NCI-H146 treated with DMSO at 0.1 percent for 48 hours (cell line): Measurements from ENCODE around the gene KLLN.
"Not testable (repeated sequence)": the region's sequence is repeated elsewhere in the genome, so short reads cannot be mapped to it uniquely, and the experiment has no call there.

Experiments used
- DNase-seq: peaks from one replicate; lab custom pipeline; 2025; ENCODE audit not compliant: unreplicated experiment; lab: John Stamatoyannopoulos, UW

KLLN gene, protein sequence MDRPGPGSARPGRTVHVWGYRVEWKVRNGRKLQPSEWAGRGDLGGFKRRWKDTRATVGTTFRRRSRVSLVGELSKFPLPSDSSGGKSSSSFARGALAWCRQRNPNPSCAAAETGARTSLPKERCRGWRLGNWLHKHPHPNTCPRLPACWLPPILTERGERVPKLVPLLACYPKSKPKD

DNA sequence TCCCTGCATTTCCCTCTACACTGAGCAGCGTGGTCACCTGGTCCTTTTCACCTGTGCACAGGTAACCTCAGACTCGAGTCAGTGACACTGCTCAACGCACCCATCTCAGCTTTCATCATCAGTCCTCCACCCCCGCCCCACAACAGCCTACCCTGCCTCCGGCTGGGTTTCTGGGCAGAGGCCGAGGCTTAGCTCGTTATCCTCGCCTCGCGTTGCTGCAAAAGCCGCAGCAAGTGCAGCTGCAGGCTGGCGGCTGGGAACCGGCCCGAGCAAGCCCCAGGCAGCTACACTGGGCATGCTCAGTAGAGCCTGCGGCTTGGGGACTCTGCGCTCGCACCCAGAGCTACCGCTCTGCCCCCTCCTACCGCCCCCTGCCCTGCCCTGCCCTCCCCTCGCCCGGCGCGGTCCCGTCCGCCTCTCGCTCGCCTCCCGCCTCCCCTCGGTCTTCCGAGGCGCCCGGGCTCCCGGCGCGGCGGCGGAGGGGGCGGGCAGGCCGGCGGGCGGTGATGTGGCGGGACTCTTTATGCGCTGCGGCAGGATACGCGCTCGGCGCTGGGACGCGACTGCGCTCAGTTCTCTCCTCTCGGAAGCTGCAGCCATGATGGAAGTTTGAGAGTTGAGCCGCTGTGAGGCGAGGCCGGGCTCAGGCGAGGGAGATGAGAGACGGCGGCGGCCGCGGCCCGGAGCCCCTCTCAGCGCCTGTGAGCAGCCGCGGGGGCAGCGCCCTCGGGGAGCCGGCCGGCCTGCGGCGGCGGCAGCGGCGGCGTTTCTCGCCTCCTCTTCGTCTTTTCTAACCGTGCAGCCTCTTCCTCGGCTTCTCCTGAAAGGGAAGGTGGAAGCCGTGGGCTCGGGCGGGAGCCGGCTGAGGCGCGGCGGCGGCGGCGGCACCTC is at the start of gene KLLN, which contains the start of gene PTEN:
Gene KLLN, minus strand, starts transcription at position 481 of the 891 bp plus-strand sequence. CDS start 1,046 bp downstream, outside the sequence.
Gene PTEN, plus strand, starts transcription at position 573 of the 891 bp plus-strand sequence. CDS start 845 bp downstream, outside the sequence.
- peak; percentile 77 for DNase-seq

DNA sequence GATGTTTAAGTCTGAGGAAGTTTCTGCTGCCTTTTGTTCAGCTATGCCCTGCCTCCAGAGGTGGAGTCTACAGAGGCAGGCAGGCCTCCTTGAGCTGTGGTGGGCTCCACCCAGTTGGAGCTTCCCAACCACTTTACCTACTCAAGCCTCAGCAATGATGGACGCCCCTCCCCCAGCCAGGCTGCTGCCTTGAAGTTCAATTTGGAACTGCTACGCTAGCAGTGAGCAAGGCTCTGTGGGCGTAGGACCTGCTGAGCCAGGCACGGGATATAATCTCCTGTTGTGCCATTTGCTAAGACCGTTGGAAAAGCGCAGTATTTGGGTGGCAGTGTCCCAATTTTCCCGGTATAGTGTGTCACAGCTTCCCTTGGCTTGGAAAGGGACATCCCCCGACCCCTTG is 40.1 kb upstream of the KLLN start:
- not testable (repeated sequence) for DNase-seq

DNA sequence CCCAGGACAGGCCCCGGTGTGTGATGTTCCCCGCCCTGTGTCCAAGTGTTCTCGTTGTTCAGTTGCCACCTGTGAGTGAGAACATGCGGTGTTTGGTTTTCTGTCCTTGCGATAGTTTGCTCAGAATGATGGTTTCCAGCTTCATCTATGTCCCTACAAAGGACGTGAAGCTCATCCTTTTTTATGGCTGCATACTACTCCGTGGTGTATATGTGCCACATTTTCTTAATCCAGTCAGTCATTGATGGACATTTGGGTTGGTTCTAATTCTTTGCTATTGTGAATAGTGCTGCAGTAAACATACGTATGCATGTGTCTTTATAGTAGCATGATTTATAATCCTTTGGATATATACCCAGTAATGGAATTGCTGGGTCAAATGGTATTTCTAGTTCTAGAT is 34.6 kb upstream of the KLLN start:
- DNase-seq: not testable (repeated sequence)

DNA sequence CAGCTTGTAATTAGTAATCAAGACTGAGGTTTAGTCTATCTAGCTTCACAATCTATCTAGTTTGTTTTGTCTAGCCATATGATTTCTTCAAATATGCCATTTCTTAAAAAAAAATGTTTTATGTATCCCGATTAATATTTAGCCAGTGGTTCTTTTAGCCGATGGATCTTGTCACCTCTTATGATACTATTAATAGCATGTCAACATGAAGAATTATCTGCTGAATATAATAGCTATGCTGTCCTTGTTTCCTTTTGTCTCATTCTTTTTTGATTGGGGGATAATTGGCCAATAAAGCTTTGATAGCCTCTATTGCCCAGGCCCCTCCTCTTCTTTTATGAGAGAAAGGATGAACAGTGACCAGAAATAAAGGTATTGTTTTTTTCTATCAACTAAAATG is 32.9 kb upstream of the KLLN start:
- peak; percentile 7 for DNase-seq

DNA sequence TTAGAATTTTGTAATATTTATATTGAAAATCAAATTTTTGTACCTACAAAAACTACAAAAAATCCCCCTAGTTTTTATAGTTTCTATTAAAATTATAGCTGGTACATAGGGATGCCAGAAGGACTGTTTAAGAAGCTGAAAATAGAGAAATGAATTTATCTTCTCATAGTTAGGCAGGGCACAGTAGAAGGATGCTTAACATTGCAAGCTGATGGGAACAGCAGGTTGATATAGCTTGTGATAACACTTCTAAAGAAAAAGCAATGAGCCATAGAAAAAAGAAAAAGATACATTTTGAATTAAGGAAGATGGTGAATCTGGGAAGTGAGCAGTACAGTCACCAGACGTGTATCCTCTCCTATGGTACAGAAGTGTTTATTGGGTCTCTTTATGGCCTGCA is 32.1 kb upstream of the KLLN start:
- DNase-seq: no peak

DNA sequence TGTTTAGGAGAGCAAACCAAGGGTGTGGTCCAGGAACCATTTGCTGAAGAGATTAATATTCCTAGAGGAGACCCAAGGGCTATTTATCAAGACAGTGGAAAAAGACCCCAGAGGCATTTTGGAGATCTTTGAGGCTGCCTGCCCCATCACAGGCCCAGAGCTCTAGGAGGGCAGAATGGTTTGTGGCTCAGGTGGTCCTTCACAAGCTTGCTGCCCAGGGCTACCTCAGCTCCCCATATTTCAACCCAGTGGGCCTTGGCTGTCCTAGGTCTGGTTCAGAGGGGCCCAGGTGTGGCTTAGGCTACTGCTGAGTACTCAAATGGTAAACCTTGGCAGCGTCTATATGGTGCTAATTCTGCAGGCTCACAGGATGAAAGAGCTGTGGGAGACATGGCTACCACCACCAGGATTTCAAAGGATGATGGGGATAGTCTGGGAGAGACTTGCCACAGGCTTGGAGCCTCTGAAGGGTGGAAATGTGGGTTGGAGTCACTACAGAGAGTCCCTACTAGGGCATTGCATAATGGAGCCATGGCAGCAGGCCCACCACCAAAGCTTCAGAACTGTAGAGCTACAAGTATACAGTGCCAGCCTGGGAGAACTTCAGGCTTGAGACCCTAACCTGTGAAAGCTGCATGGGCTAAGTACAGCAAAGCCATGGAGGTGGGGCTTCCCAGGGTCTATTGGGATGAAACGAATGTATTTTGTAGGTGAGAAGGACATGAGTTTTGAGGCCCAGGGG is 24.4 kb upstream of the KLLN start:
- no peak for DNase-seq

DNA sequence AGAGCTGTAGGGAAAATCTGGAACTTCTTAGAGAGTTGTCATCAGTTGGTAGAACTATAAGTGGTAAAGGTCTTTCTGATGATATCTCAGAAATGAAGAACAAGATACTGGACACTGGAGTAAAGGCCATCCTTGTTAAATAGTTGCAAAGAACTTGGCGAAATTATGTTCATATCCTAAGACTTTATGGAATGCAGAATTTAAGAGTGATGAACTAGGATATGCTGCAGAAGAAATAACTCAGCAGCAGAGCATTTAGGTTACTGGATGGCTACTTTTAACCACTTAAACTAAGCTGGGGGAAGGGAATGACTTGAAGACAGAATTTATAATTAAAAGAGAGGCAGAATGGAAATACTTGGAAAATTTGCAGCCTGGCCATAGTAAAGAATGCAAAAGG is 23.8 kb upstream of the KLLN start:
- no peak for DNase-seq

DNA sequence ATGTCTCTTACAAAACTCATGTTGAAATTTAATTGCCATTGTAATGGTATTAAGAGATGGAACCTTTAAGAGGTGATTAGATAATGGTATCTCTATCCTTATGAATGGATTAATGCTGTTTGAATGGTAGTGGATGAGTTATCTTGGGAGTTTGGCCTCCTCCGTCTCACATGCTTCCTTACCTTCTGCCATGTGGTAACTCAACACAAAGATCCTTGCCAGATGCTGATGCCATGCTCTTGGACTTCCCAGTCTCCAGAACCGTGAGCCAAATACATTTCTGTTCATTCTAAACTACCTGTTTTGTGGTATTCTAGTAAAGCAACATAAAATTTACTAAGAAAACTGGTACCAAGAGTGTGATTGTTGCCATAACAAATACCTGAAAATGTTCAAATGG is 23.3 kb upstream of the KLLN start:
- DNase-seq: no peak

DNA sequence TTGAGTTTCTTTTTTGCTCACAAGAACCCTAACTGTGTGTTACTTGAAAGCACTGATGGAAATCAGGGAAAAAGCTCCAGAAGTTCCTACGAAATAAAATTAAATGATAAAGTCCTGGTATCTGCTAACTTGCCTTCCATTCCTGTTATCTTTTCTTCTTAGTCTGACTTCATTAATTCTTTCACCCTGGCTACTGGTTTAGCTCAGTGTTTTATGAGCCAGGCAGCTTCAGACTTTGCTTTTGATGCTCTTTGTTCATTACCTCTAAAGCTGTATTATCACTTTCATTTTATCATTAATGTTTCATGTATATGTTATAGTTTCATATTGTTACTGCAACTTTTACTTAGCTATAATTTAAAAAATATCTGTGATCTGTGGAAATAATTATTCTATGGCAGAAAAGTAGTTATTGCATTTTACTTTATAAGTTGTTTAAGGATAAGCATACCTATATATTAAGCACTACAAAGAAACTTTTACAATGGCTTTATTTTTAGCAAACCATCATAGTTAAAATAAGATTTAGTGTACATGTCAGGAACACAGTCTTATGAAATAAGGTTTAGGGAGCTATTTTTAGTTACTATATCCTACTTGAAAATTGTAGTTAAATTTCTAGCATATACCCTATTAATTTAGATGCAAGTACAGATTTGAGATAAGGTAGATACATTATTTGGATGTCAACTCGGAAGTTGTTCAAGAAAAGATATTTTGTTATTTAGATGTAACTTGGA is 19.4 kb upstream of the KLLN start:
- DNase-seq: no peak

DNA sequence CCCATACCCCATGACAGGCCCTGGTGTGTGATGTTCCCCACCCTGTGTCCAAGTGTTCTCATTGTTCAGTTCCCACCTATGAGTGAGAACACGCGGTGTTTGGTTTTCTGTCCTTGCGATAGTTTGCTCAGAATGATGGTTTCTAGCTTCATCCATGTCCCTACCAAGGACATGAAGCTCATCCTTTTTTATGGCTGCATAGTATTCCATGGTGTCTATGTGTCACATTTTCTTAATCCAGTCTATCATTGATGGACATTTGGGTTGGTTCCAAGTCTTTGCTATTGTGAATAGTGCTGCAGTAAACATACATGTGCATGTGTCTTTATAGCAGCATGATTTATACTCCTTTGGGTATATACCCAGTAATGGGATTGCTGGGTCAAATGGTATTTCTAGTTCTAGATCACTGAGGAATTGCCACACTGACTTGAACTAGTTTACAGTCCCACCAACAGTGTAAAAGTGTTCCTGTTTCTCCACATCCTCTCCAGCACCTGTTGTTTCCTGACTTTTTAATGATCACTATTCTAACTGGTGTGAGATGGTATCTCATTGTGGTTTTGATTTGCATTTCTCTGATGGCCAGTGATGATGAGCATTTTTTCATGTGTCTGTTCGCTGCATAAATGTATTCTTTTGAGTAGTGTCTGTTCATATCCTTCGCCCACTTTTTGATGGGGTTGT is 18.2 kb upstream of the KLLN start:
- not testable (repeated sequence) for DNase-seq

DNA sequence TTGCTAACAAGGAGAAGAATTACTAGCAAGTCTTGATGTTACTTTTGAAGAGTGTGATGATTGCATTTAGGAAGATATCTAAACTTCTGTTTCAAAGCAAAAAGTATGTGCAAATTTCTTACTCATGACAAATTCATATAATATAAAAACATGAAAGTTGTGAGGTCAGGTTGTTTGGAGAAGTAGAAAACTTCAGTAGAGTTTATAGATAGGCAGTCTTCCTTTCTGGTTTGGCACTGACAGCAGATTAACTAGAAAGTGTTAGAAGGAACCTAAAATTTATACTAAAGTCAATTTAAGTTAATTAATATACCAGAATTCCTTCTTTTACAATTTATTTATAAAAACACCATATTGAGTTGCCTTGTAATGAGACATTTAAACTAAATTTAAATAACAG is 17.0 kb upstream of the KLLN start:
- no peak for DNase-seq

DNA sequence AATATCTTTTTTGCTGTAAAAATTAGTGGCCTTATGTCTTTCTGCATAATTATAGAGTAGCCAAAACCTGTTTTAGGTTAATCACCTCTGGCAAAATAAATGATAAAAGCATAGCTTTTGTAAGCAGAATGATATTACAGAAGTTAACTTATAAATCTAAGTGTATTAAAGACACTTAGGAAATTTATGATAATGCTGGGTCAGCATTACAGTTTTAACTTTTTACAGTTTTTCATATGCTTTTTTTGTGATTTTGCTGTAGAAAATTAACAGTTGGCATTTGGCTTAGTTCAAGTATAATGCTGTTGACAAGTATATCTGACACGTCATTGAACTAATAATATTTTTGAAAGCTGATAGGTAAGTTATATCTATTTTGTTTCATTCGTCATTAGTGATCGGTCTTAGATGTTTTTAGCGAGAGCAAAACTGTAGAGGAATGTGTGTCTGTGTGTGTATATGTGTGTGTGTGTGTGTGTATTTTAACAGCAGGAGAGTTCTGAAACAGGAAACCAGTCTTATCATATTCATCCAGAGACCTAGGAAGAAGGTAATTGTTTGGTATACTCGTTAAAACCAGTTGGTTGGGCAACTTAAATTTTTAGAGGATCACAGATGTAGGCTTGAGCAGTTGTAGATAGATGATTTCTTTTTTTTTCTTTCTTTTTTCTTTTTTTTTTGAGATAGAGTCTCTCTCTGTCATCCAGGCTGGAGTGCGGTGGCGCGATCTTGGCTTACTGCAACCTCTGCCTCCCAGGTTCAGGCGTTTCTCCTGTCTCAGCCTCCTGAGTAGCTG is 15.5 kb upstream of the KLLN start:
- no peak for DNase-seq

DNA sequence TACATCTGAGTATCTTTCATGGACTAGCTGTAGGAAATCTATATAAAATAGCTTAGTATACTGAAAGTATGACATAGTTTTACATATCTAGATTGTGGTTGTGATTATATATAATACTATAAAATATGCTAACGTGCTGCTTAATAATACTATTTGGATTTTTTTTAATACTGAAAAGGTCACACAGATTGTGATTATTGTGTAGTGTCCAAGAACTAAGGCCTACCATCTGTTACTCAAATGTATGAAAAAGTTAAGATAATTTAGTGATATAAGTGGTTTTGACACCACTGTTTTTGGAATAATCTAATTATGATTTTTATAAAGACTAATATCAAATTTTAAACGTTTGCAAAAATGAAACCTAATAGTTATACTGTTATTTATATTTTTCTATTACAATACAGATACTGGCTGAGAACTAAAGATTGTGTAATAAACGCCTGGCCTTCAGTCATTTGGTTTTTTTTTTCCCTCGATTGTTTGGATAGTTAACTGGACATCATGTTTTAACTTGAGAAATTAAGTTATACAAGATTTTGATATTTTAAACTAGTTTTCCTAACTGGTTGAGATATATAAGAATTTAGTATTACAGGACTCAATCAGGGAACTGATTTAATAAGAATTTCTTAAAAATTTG is 12.7 kb upstream of the KLLN start:
- DNase-seq: no peak

DNA sequence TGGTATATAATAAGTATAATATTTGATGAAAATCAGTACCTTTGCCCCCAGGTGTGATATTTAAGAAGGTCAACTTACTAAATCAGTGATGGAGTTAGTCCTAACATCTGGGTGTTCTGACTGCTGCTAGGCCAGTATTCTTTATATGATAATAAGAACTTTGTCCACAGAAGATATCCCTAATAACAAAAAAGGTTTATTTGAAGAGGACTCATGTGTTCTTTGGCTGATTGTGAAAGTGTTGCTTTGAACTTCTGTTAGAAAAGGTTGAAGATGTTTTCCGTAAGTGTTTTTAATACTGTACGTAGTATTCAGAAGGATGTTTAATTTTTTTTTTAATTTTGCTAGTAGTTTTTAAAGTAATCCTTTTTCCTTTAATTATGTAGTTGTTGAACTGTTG is 10.3 kb upstream of the KLLN start:
- no peak for DNase-seq

DNA sequence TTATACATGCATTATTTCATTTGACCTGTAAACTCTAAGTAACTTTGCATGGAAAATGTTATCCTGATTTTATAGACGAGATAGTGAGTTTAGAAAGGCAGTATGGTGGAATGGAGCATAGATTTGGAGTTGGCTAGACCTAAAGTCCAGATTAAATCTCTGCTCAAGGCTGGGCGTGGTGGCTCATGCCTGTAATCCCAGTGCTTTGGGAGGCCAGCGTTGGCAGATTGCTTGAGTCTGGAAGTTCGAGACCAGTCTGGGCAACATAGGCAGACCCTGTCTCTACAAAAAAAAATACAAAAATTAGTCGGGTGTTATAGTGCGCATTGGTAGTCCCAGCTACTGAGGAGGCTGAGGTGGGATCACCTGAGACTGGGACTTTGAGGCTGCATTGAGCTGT is 9.5 kb upstream of the KLLN start:
- no peak for DNase-seq

DNA sequence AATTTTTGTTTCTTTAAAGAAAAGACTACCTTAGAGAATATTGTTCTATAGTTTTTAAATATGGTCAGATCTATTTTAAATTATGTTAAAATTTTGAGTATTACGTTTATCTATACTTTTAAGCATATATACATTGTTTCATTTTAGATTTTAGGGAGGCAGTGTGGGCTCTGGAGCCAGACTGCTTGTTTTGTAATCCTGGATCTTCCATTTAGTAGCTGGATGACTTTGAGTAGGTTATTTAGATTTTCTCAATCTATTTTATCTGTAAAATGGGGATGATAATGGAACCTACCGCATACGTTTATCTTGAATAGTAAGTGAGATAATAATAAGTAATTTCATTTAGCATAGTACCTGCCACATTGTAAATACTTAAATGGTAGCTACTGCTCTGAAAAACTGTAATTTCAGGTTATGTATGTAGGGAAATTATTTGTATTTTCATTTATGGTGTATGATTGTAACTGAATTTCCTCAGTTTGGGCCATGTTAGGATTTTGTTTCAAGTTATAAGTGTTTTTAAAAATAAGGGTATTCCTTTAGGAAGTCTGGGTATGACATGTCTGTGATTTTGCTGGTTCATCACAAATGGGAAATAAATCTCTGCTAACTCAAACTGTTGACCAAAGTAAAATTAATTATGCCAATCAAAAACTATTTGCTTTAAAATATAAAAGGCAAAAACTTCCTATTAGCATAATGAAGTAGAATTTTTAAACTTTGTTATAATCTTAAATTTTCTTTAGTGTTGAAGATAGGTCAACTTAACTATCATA is 6.6 kb upstream of the KLLN start:
- DNase-seq: no peak

DNA sequence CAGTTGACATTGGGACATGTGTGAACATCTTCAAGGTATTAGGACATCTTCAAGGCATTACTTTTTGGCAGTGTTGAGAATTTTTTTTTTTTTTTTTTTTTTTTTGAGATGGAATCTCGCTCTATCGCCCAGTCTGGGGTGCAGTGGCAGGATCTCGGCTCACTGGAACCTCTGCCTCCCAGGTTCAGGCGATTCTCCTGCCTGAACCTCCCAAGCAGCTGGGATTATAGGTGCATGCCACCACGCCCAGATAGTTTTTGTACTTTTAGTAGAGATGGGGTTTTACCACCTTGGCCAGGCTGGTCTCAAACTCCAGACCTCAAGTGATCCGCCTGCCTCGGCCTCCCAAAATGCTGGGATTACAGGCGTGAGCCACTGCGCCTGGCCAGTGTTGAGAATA is 5.8 kb upstream of the KLLN start:
- DNase-seq: not testable (repeated sequence)

DNA sequence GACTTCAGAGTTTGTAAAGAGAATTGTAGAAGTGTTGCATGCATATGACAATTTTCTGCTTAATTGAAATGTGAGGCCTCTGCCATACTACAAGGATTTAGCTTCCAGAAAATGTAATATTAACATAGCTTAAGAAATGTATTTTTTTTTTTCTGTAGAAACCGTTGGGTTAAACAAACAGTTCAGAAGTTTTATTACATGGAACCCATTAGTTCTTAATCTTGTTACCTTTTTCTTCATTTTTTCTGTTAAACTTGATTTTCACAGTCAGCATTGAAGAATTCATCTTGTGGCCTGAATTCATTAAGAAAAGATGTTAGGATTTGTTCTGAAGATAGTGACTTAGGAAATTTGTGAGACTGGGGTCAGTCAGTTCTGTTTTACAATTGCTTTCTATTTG is 4.9 kb upstream of the KLLN start:
- no peak for DNase-seq
